Keratinocyte (primary cell): ENCODE data around the gene TMED10. TPM values are rescaled to one million over a fixed set of nuclear protein-coding genes. Genes with fewer than 3 reads are reported as not detected.

ENCODE experiments used
- DNase-seq: peaks from one replicate; pipeline ENCODE4 v3.0.0-alpha.2; 2011; ENCODE audit warnings: low read depth, missing footprints, low spot score
- FAIRE-seq: peaks from 2 replicates; lab custom pipeline; 2011; peaks lifted over from hg19 to GRCh38; lab: Jason Lieb, UNC
- H2AFZ ChIP-seq: 2 replicates; pipeline ENCODE4 v1.6.0; 2012; ENCODE audit warnings: low read length, control low read depth, inconsistent platforms; ENCODE audit not compliant: control insufficient read depth
- H3K27ac ChIP-seq: 2 replicates; pipeline ENCODE4 v1.5.1; 2011; ENCODE audit warnings: low read length; ENCODE audit not compliant: control insufficient read depth, insufficient read depth
- H3K27me3 ChIP-seq: 3 replicates; pipeline ENCODE4 v1.6.0; 2011; ENCODE audit warnings: low read length; ENCODE audit not compliant: control insufficient read depth, insufficient read depth; ENCODE audit errors: extremely low read depth
- H3K36me3 ChIP-seq, 2 experiments: 2 replicates in 1 of 2; 3 replicates in 1 of 2; pipeline ENCODE4 v1.5.1; 2011; ENCODE audit warnings: low read length in 2 of 2, mild to moderate bottlenecking in 1 of 2; ENCODE audit not compliant: control insufficient read depth in 2 of 2, insufficient read depth in 2 of 2; ENCODE audit errors: extremely low read depth in 1 of 2
- H3K4me1 ChIP-seq: 3 replicates; pipeline ENCODE4 v1.5.1; 2011; ENCODE audit warnings: low read length; ENCODE audit not compliant: control insufficient read depth, insufficient read depth; ENCODE audit errors: extremely low read depth
- H3K4me2 ChIP-seq: 3 replicates; pipeline ENCODE4 v1.6.0; 2011; ENCODE audit warnings: low read depth, low read length; ENCODE audit not compliant: control insufficient read depth, insufficient read depth; ENCODE audit errors: extremely low read depth
- H3K4me3 ChIP-seq, 3 experiments: fragments of 200-600 bp in 1 of 3; sonication (generic) in 1 of 3; 2 replicates in 2 of 3; 3 replicates in 1 of 3; pipeline ENCODE4 v1.5.1; 2011 to 2016; ENCODE audit warnings: low read length in 3 of 3, mild to moderate bottlenecking in 3 of 3, control low read depth in 2 of 3, inconsistent platforms in 1 of 3, low read depth in 1 of 3, mixed read lengths in 1 of 3, mixed run types in 1 of 3, moderate library complexity in 1 of 3; ENCODE audit not compliant: control insufficient read depth in 2 of 3, insufficient read depth in 2 of 3; ENCODE audit errors: extremely low read depth in 1 of 3
- H3K79me2 ChIP-seq: 2 replicates; pipeline ENCODE4 v1.6.0; 2012; ENCODE audit warnings: low read length; ENCODE audit not compliant: control insufficient read depth, insufficient read depth
- H3K9ac ChIP-seq: 3 replicates; pipeline ENCODE4 v1.6.0; 2011; ENCODE audit warnings: low read length; ENCODE audit not compliant: control insufficient read depth, insufficient read depth; ENCODE audit errors: extremely low read depth
- H3K9me1 ChIP-seq: 3 replicates; pipeline ENCODE4 v1.6.0; 2011; ENCODE audit warnings: low read length; ENCODE audit not compliant: control insufficient read depth, insufficient read depth; ENCODE audit errors: extremely low read depth
- H3K9me3 ChIP-seq: 2 replicates; pipeline ENCODE4 v1.5.1; 2012; ENCODE audit warnings: low read depth, low read length; ENCODE audit not compliant: control insufficient read depth
- H4K20me1 ChIP-seq: 3 replicates; pipeline ENCODE4 v1.6.0; 2011; ENCODE audit warnings: low read length; ENCODE audit not compliant: control insufficient read depth, insufficient read depth; ENCODE audit errors: extremely low read depth
- CTCF ChIP-seq, 3 experiments: IDR thresholded peaks in 1 of 3; conservative IDR thresholded peaks in 1 of 3; optimal IDR thresholded peaks in 1 of 3; 2 replicates in 2 of 3; 3 replicates in 1 of 3; pipeline versions ENCODE3 to v1.5.1; 2011; ENCODE audit warnings: low read length in 3 of 3, mild to moderate bottlenecking in 3 of 3, moderate library complexity in 2 of 3, control low read depth in 1 of 3, inconsistent platforms in 1 of 3; ENCODE audit not compliant: insufficient read depth in 2 of 3; ENCODE audit errors: extremely low read depth in 1 of 3
- EZH2 ChIP-seq: IDR thresholded peaks from one replicate; pipeline ENCODE4 v1.6.1; 2012; ENCODE audit warnings: inconsistent platforms, mild to moderate bottlenecking, low read length, moderate library complexity
- dilution Hi-C: fragments of 300-500 bp; cut with MboI; formaldehyde crosslinking; loops from one replicate; pipeline ENCODE4 v1.7.0; 2020; ENCODE audit warnings: low sequenced_read_pairs; ENCODE audit not compliant: extremely low pct_ligation_motif_present
- polyA plus RNA-seq, 5 experiments: library from polyadenylated mRNA; depleted of rRNA in 3 of 5; stranded (reverse) in 3 of 5; stranded (forward) in 1 of 5; unstranded in 1 of 5; fragments of >200 nt; gene quantifications; 1 replicate in 1 of 5; 2 replicates in 3 of 5; 3 replicates in 1 of 5; pipeline versions ENCODE4 v1.2.1 to v1.2.3, GENCODE V29; 2011 to 2012; ENCODE audit warnings: missing spikeins in 2 of 5, low read depth in 1 of 5, low replicate concordance in 1 of 5

TMED10 gene
- polyA plus RNA-seq, 1 donor (not counting 4 experiments of a cell fraction or from before 2014, with no cell fraction given): 428 TPM

- DNase-seq: no peak
- Histone ChIP-seq H3K4me2 (peak overlapping the region; percentile 93), H3K79me2 (peaks cover 16% of the 10 kb centered on the region), H3K9ac (peak overlapping the region; percentile 89), H3K9me1 (no peaks in the 10 kb centered on the region), H3K27me3 (no peaks in the 10 kb centered on the region), H3K4me1 (peaks cover 32% of the 10 kb centered on the region), H2AFZ (no peak overlapping the region), H3K9me3 (no peaks in the 10 kb centered on the region), H3K27ac (peak overlapping the region; percentile 89), H4K20me1 (no peaks in the 10 kb centered on the region), H3K4me3 (peak overlapping the region; percentile 66 to 82 (median 69)), H3K36me3 (peaks cover 3 to 10% of the 10 kb centered on the region in 2 experiments)
- no peak for FAIRE-seq
- dilution Hi-C loops: no loop called here
- no peak for TF ChIP-seq EZH2
- no peak for TF ChIP-seq CTCF (optimal IDR thresholded peaks at IDR 0.05 in 1 of 3, IDR thresholded peaks at IDR 0.05 in 1 of 3, conservative IDR thresholded peaks at IDR 0.05 in 1 of 3; ENCODE audit: extremely low read depth in 1 of 3, insufficient read depth in 2 of 3, low read length in 3 of 3)
These were observed 50.8 kb downstream of the TMED10 start for GRCh38 chr14:75125617-75126016.

GRCh38 chr14:75123991-75124390 lies 52.4 kb downstream of the TMED10 start:
- H3K4me1 ChIP-seq: peaks cover 32% of the 10 kb centered on the region
- dilution Hi-C loops: no loop called here
- FAIRE-seq: peak; percentile 88

More at GRCh38 chr14:75123991-75124390, 52.4 kb downstream of the TMED10 start:
- Histone ChIP-seq H3K27ac (peak overlapping the region; percentile 65), H3K4me3 (no peak overlapping the region), H3K36me3 (peaks cover 6 to 12% of the 10 kb centered on the region in 2 experiments), H3K9me1 (no peaks in the 10 kb centered on the region), H3K9me3 (no peaks in the 10 kb centered on the region), H3K4me2 (peak overlapping the region; percentile 66), H4K20me1 (no peaks in the 10 kb centered on the region), H3K9ac (peak overlapping the region; percentile 23), H2AFZ (peak overlapping the region; percentile 67), H3K27me3 (no peaks in the 10 kb centered on the region), H3K79me2 (peaks cover 16% of the 10 kb centered on the region)
- DNase-seq: peak; percentile 38
- no peak for TF ChIP-seq EZH2
- TF ChIP-seq CTCF (optimal IDR thresholded peaks at IDR 0.05 in 1 of 3, IDR thresholded peaks at IDR 0.05 in 1 of 3, conservative IDR thresholded peaks at IDR 0.05 in 1 of 3; ENCODE audit: extremely low read depth in 1 of 3, insufficient read depth in 2 of 3, low read length in 3 of 3): no peak
